Calu3 (cell line): Measurements from ENCODE around the gene KLK5. TPM values are rescaled to one million over a fixed set of nuclear protein-coding genes. Genes with fewer than 3 reads are reported as not detected.

Source experiments
- BruUV-seq: library from RNA; stranded (reverse); fragments of 400-500 nt; replicated peaks from 2 replicates; lab custom pipeline; 2021; lab: Mats Ljungman, UMichigan
- CTCF ChIA-PET: fragments of 300-600 bp; sonication (Branson Sonifier 250); formaldehyde crosslinking; loops from one replicate; lab custom pipeline; 2022; ENCODE audit warnings: antibody characterized with exemption; lab: Charles Lee
- DNase-seq: peaks from one replicate; pipeline ENCODE4 v3.0.0; 2022
- H3K27ac Mint-ChIP-seq: one replicate; pipeline ENCODE4 v1.8.0; 2022; ENCODE audit warnings: mixed read lengths; ENCODE audit not compliant: unreplicated experiment
- H3K27me3 Mint-ChIP-seq: one replicate; pipeline ENCODE4 v1.8.0; 2022; ENCODE audit warnings: mixed read lengths; ENCODE audit not compliant: unreplicated experiment
- H3K36me3 Mint-ChIP-seq: one replicate; pipeline ENCODE4 v1.8.0; 2022; ENCODE audit warnings: mild to moderate bottlenecking, moderate library complexity, mixed read lengths; ENCODE audit not compliant: insufficient read depth, unreplicated experiment
- H3K4me1 Mint-ChIP-seq: one replicate; pipeline ENCODE4 v1.8.0; 2022; ENCODE audit warnings: mild to moderate bottlenecking, low read depth, mixed read lengths; ENCODE audit not compliant: unreplicated experiment
- H3K4me3 Mint-ChIP-seq: one replicate; pipeline ENCODE4 v1.8.0; 2022; ENCODE audit warnings: mild to moderate bottlenecking, low read depth, moderate library complexity, mixed read lengths; ENCODE audit not compliant: unreplicated experiment
- H3K9me3 Mint-ChIP-seq: one replicate; pipeline ENCODE4 v1.8.0; 2022; ENCODE audit warnings: low read depth, mixed read lengths; ENCODE audit not compliant: unreplicated experiment
- CTCF ChIP-seq: fragments of 200-600 bp; IDR thresholded peaks from one replicate; pipeline ENCODE4 v1.8.0; 2022; ENCODE audit warnings: antibody characterized with exemption; ENCODE audit not compliant: unreplicated experiment
- intact Hi-C: fragments of 100-400 bp; cut with micrococcal nuclease; formaldehyde crosslinking; loops from one replicate; pipeline ENCODE4 v1.10.0; 2022; ENCODE audit not compliant: unreplicated experiment
- total RNA-seq: library from RNA; stranded (reverse); gene quantifications from 2 replicates; pipeline ENCODE4 v1.2.3, GENCODE V29; 2022

The KLK5 gene
- total RNA-seq, 1 experiment from 2014 or later = 0.38 TPM

DNA sequence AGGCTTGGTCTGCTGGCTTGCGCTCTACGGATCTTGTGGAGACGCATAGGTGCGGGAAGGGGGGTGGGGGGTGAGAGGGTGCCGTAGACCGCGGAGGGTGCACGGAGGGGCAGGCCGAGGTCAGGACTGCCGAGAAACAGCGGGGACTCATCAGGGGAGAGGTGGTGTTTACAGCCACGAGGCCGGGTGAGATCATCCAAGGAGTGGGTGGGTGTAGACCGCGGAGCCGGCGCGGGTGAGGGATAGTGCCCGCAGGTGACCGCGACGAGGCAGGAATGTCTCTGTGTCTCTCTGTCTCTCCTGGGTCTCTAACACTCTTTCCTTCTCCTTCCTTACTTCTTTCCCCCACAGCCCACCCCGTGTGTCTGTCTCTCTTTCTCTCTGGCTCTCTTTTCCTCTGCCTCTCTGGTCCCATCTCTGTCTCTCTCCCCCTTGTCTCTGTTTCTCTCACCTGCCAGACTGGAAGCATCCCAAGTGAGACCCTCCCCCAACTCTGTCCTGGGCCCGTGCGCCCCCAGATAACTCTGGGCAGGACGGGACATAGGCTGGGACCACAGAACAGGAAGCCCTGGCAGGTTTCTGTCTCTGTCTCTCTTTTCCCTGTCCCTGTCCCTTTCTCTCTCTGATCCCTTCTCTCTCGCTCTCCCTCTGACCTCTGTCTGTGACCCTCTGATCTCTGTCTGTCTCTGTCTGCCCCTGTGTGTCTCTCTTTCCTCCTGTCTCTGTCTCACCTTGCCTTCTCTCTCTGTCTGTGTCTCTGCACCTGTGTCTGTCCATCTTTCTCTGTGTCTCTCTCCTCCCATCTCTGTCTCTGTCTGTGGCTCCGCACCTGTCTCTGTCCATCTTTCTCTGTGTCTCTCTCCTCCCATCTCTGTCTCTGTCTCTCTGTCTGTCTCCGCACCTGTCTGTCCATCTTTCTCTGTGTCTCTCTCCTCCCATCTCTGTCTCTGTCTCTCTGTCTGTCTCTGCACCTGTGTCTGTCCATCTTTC, 39.8 kb downstream of the KLK5 start:
- CTCF ChIA-PET = interaction anchor here (0.7 to 1.9 kb wide), 2 partner anchors 9 to 108 kb away, joined by 3 to 18 read pairs; no protein-coding TSS in a partner anchor
- no peaks in the 10 kb centered on the region for H3K4me1 Mint-ChIP-seq

GRCh38 chr19:50912102-50912599, 40.7 kb downstream of the KLK5 start:
- no peaks in the 10 kb centered on the region for H3K4me1 Mint-ChIP-seq
- intact Hi-C loops = no loop called here
- no peaks in the 10 kb centered on the region for H3K9me3 Mint-ChIP-seq
- no peak for TF ChIP-seq CTCF
- CTCF ChIA-PET = interaction anchor here (0.6 to 1.9 kb wide), 3 partner anchors 10 to 109 kb away, joined by 3 to 18 read pairs (median 6); no protein-coding TSS in a partner anchor
- no TSS peak for BruUV-seq
- no peak overlapping the region for H3K4me3 Mint-ChIP-seq
- no peak for DNase-seq
- no peaks in the 10 kb centered on the region for H3K36me3 Mint-ChIP-seq
- peaks cover 8% of the 10 kb centered on the region for H3K27me3 Mint-ChIP-seq
- no peak overlapping the region for H3K27ac Mint-ChIP-seq

More for the DNA sequence above, 39.8 kb downstream of the KLK5 start:
- H3K9me3 Mint-ChIP-seq = no peaks in the 10 kb centered on the region
- H3K27ac Mint-ChIP-seq = no peak overlapping the region
- no peak for TF ChIP-seq CTCF
- DNase-seq = no peak
- H3K27me3 Mint-ChIP-seq = peaks cover 13% of the 10 kb centered on the region
- H3K4me3 Mint-ChIP-seq = no peak overlapping the region
- intact Hi-C loops = no loop called here
- no peaks in the 10 kb centered on the region for H3K36me3 Mint-ChIP-seq
- BruUV-seq = no TSS peak

DNA sequence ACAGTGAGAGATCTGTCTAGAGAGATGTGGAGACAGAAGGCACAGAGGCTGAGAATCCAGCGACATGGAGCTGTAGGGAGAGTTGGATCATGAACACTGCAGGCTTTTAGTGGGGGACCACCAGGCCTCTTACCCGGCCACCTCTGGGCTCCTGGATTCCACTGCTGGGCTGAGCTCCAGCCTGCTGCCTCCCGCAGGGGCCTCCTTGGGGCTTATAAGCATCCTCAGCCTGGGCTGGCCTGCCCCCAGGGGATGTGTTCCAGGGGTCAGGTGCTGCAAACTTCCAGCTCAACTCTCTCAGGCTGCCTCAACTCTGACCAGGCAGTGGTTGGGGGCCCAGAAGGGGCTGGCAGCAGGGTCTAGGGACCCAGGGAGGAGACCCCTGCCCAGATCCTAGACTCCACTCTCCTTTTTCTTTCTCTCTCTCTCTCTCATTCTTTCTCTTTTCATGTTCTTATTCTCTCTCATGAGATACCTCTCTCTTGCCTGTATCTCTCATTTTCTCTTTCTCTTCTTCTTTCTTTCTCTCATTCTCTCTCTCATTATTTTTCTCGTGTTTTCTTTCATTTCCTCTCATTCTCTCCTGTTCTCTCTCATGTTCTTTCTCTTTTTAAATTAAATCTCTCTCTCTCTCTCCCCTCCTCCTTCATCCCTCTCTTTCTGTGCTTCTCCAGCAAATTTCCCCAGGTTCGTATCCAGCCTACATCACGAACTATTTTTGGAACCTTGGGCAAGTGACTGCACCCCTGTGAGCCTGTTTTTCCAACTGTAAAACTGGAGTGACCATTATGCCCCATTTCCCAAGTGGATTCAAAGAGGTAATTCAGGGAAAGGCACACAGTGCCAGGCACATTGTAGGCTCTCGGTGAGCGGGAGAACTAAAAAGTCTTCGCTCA, 41.4 kb downstream of the KLK5 start, which contains the start of gene KLK4:
Gene KLK4 (minus strand): TSS at position 190 of the 896 bp plus-strand sequence. CDS start 657 bp downstream, outside the sequence.
- Mint-ChIP-seq H3K27ac (no peak within 1 kb of the TSS), H3K36me3 (no peaks in the 10 kb centered on the region), H3K4me3 (no peak within 1 kb of the TSS), H3K27me3 (peaks cover under 1% of the 10 kb centered on the region), H3K9me3 (no peaks in the 10 kb centered on the region), H3K4me1 (no peaks in the 10 kb centered on the region)
- no peak for DNase-seq
- CTCF ChIA-PET = interaction anchor here (0.6 to 1.9 kb wide), 3 partner anchors 10 to 109 kb away, joined by 3 to 18 read pairs (median 6); no protein-coding TSS in a partner anchor
- intact Hi-C loops = no loop called here
- no TSS peak for BruUV-seq
- no peak for TF ChIP-seq CTCF

DNA sequence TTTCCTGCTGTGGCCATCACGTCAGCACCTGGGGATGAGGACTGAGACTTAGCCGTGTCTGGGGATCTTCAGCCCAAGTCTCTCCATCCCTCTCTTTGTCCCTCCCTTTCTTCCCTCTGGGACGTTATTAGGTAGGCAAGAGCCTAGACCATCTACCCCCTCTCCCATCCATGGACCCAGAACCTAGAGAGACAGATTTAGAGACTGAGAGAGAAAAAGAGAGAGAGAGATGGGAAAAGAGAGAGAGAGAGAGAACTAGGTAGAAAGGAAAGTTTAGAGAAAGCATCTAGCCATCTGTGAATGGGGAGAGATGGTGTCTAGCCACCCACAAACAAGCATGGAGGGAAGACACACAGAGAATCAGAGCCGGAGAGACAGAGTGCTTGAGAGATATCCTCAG, 42.1 kb downstream of the KLK5 start:
- no peaks in the 10 kb centered on the region for H3K4me1 Mint-ChIP-seq
- no peak overlapping the region for H3K27ac Mint-ChIP-seq
- CTCF ChIA-PET = interaction anchor here (1.3 kb wide), 1 partner anchor 11 kb away, joined by 7 read pairs; no protein-coding TSS in a partner anchor
- H3K9me3 Mint-ChIP-seq = no peaks in the 10 kb centered on the region
- no peak for TF ChIP-seq CTCF
- H3K4me3 Mint-ChIP-seq = no peak overlapping the region
- intact Hi-C loops = no loop called here
- H3K36me3 Mint-ChIP-seq = no peaks in the 10 kb centered on the region
- no peak for DNase-seq
- H3K27me3 Mint-ChIP-seq = no peaks in the 10 kb centered on the region
- no TSS peak for BruUV-seq
